Measurements from ENCODE around the gene RCOR1. TPM values are rescaled to one million over a fixed set of nuclear protein-coding genes. Genes with fewer than 3 reads are reported as not detected.

Gene RCOR1
- total RNA-seq: 43.6 TPM
- long read RNA-seq, full-length matches to known transcripts: 18 of 41 reads
- long read RNA-seq, partial matches to known transcripts: 7 of 41 reads
- long read RNA-seq, other reads (novel, unspliced or antisense): 16 of 41 reads

DNA sequence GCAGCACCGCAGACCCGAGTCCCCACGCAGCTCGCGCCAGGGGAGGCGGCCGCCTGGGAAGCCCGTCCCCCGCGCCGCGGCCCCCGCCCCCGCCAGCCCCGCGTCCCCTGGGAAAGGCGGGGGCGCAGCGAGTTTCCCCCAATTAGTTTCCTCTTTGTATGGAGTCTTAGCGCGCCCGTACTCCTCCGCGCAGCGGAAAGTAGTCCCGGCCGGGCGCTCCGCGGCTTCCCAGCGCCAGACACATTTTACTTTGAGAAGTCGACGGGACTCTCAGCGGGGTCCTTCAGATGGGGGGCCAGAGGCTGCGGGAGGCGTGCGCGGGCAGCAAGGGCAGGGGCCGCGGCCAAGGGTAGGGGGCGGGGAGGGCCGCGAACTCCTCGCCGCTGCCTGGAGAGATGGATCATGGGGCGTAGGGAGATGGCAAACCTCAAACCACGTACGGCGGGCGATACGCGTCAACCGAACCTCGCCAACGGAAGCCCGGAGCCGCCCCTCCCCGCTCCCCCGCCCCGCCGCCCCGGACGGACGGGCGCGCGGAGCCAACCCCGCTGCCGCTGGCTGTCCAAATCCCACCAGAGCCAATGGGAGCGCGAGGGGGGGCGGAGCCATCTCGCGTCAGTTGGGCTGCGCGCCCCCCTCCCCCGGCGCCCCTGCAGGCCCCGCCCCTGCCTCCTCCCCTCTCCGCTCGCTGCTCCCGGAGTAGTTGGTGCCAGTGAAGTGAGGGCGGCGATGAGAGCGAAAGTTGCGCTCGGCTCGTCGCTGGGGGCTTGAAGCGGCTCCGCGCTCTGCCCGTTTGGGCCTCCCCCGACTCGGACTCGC lies at the start of gene RCOR1:
Gene RCOR1 (plus strand): TSS at position 706 of the 819 bp plus-strand sequence. CDS start 238 bp downstream, outside the sequence.
- TF ChIP-seq, protein P1, sequence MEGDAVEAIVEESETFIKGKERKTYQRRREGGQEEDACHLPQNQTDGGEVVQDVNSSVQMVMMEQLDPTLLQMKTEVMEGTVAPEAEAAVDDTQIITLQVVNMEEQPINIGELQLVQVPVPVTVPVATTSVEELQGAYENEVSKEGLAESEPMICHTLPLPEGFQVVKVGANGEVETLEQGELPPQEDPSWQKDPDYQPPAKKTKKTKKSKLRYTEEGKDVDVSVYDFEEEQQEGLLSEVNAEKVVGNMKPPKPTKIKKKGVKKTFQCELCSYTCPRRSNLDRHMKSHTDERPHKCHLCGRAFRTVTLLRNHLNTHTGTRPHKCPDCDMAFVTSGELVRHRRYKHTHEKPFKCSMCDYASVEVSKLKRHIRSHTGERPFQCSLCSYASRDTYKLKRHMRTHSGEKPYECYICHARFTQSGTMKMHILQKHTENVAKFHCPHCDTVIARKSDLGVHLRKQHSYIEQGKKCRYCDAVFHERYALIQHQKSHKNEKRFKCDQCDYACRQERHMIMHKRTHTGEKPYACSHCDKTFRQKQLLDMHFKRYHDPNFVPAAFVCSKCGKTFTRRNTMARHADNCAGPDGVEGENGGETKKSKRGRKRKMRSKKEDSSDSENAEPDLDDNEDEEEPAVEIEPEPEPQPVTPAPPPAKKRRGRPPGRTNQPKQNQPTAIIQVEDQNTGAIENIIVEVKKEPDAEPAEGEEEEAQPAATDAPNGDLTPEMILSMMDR (IDR thresholded peaks at IDR 0.05): no peak
- intact Hi-C loops (cut with DNase I): no loop called here

DNA sequence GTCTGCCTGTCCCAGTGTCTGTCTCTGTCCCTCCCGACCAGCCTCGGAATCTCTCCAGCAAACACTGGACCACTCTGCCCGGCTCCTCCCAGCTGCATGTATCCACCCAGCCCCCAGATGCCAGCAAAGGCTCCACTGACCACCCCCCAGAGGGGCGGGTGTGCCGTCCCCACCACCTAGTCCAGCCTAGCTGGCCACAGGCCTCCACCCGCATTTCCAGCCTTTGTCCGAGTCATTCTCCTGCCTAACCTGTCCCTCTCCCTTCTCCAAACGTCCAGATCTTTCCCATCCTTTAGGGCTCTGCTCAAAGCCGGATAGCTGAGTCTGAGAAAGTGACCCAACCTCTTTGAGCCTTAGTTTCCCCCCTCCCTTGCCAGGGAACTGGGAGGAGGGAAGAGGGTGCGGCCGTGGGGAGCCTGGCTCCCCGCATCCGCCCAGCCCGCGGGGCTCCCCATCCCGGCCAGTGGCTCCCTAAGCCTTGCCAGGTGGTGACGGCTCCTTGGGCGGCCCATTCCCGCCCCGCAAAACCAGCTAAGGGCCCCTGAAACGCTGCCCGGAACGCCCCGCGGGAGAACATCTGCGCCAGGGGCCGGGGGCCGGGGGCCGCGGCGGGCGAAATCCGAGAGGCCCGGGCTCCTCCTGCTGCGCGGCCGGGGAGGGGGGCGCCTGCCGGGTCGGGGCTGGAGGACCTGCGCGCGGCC lies 48.3 kb upstream of the RCOR1 start:
- Histone ChIP-seq H3K27ac (no peak overlapping the region), H3K4me3 (peak overlapping the region; percentile 23), H3K9me3 (no peaks in the 10 kb centered on the region), H3K4me1 (peaks cover 9% of the 10 kb centered on the region), H3K36me3 (no peaks in the 10 kb centered on the region), H3K27me3 (peaks cover 22% of the 10 kb centered on the region)
- DNase-seq: no peak
- ATAC-seq: no peak
- TF ChIP-seq, protein P1 (IDR thresholded peaks at IDR 0.05): no peak
- intact Hi-C loops (cut with DNase I): no loop called here

More for the DNA sequence above, at the start of gene RCOR1:
- Histone ChIP-seq H3K9me3 (no peaks in the 10 kb centered on the region), H3K27ac (peak within 1 kb of the TSS; percentile 96), H3K27me3 (no peaks in the 10 kb centered on the region), H3K4me1 (peaks cover 14% of the 10 kb centered on the region), H3K4me3 (peak within 1 kb of the TSS; percentile 95), H3K36me3 (no peaks in the 10 kb centered on the region)
- peak; percentile 95 for ATAC-seq
- DNase-seq: peak; percentile 99

DNA sequence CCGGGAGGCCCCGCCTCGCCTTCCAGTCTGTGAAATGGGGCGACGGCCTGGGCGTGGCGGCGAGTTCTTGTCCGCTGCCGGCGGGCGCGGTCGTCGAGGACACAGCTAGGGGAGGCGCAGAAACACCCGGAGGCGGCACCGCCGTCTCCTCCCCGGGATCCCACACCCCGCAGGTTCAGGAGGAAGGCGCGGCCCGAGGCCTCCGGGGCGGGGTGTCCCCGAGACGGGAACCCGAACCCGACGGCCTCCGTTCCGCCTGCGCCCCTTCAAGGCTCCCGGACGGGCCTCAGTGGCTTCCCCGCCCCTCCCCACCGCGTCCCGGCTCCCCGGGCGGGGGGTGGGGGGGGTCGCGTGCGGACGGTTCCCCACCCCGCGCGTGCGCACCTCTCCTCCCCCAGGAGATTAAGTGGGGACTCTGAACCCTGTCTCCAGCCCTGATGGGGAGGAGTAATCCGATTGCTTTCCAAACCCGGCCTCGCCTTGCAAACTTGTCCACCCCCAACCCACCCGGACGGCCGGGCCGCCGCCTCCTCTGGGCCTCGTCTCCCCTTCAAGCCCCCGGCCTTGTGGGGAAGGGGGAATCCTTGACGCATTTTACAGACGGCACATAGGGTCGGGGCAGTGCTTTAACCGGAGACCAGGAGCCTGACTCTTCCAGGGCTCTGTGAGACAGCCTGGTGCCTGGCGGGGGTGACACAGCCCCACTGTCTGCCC lies 47.5 kb upstream of the RCOR1 start:
- no peak overlapping the region for H3K27ac ChIP-seq
- TF ChIP-seq, protein P1 (IDR thresholded peaks at IDR 0.05): no peak
- H3K9me3 ChIP-seq: no peaks in the 10 kb centered on the region
- ATAC-seq (peak; percentile 59), DNase-seq (no peak)
- H3K36me3 ChIP-seq: no peaks in the 10 kb centered on the region
- H3K4me3 ChIP-seq: peak overlapping the region; percentile 23
- H3K27me3 ChIP-seq: peaks cover 22% of the 10 kb centered on the region
- peaks cover 8% of the 10 kb centered on the region for H3K4me1 ChIP-seq
- intact Hi-C loops (cut with DNase I): no loop called here

DNA sequence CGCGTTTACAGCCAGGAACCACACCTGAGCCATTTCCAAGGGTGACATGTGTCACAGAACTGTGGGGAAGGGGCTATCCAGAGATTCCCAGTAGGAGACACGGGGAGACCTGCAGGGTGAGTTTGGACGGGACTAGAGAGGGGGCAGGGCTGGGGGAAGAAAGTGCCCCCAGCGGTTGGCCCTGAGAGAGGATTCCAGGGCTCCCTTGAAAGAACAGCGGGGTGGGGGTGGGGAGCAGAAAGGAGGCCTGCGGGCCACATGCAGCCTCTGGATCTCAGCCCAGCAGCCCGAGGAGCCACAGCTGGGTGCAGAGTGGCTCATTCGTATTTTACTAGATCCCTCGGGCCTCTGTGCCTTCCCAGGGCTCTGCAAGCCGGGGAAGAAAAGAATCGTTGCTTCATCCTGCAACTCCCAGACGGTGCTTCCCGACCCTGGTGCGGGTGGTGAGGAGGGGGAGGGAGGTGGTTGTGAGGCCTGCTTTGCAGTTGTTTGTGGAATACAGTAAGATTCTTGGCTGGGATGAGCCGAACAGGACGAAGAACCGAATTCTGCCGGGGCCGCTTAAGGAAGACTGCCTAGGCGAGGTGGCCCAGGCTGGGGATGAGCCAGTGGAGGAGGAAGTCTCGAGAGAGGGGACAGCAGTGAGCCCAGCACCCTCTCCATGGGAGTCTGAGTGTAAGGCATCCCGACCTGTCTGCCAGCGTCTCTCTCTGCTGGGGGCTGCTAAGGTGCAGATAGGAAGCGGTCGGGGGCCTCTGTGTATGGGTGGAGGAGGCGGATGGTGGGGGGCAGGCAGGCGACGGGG lies 46.8 kb upstream of the RCOR1 start:
- intact Hi-C loops (cut with DNase I): no loop called here
- TF ChIP-seq, protein P1 (IDR thresholded peaks at IDR 0.05): no peak
- peaks cover 2% of the 10 kb centered on the region for H3K4me1 ChIP-seq
- DNase-seq: no peak
- no peaks in the 10 kb centered on the region for H3K36me3 ChIP-seq
- no peak overlapping the region for H3K27ac ChIP-seq
- H3K4me3 ChIP-seq: no peak overlapping the region
- no peak for ATAC-seq
- H3K27me3 ChIP-seq: peaks cover 22% of the 10 kb centered on the region
- no peaks in the 10 kb centered on the region for H3K9me3 ChIP-seq

All from upper lobe of right lung (tissue), 1 donor.